HG03457 (cell line): ENCODE data around the gene TST.

ENCODE experiments used
- ATAC-seq: cut with Tn5 transposase; IDR thresholded peaks from one replicate; pipeline ENCODE4 v1.9.1; 2021; ENCODE audit warnings: moderate number of reproducible peaks; ENCODE audit not compliant: unreplicated experiment

TST gene

DNA sequence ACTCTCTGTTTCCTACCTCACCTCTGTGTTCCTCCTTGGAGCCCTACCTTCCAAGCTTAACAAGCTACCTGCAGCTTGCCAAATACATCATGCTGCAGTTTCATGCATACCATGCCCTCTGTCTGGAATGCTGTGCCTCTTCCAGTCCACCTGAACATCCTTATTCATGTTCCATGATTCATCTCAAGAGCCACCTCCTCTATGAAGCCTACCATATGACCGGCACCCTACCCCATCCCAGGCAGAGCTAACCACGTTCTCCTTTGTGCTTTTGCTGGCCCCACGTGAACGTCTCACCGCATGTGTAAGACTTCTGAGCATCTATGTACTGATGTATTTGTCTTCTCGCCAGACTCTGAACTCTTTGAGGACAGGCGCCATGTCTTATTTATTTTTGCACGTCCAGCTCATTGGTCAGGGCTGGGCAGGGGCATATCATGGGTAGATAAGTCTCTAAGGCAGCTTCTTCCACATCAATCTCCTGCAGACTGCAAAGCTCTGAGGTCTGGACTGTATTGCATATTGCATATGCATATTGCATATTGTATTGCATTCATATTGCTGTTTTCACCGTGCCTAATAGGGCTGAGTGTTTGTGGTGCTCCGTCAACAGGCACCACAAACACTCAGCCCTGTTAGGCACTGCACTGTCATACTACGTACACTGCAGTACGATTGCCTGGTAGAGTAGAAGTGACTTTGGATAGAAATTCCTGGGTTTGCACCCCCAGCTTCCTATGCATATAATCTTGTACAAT is 31.0 kb downstream of the TST start:
- ATAC-seq, result no peak

GRCh38 chr22:36986242-36986821 is 32.9 kb downstream of the TST start:
- no peak for ATAC-seq

DNA sequence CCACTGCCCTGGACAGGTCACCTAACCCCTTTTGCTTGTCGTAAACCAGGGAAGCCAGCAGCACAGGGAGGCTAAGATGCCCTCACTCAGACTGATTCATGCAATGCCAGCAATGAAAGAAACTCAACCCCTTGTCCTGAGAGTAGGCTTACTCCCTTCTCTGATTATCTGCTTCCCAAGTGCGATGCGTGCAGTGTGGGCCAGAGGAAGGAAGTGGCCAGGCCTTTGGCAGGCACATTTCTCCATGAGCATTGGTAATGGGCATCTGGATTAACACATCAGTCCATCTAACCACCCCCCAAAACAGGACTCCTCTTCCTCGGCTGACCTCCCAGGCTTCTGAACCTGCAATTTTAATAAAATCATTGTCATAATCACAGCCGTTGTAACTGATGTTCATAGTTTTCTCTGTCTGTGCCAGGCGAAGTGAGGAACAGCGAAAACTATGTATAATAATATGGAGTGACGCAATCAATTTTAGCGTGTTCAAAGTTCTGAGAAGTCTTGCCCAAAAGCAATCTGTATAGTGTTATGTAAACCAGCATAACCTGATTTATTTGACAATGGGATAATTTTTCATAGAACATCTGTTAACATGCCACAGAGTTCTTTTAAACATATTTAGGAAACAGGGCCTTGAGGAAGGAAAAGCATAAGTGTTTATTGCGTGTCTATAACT is 33.9 kb downstream of the TST start:
- no peak for ATAC-seq

DNA sequence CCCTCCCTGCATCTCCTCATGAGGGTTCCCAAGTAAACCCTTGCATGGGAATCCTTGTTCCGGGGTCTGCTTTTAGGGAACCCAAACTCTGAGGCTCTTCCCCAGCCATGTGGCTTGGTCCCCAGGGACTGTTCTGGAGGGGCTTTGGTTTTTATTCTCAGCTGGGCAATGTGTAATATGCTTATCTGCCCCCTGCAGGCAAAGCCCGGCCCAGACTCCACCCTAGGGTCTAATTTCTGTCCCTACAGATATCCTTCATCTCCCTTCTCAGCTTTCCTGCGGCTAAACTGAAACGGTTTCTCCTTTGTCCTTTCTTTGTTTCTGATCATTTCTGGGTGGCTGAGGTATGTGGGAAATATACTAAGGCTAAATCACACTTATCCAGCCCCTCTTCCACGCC is 37.1 kb downstream of the TST start:
- ATAC-seq, result no peak

DNA sequence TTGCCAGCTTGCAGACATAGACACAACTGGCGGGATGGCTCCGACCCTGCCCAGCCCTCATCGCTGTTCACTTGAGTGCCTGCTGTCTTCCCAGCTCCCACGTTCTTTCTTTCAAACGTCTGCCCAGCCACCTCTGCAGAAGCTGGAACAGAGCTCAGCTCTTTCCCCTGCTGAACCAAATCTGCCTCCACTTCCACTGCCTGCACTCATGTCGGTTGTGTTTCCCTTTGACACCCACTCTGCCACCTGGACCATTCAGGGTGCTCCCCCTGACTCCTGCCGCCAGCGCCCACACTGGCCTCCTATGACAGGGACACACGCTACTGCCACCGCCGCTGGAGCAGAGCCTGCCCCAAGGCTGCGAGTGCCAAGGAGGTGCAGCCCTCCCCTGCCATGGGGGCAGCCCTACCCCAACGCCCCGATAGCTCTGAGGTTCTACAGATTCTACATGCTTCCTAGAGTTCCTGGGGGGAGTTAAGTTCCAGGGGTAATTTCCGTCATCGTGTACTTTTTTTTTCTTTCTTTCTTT is 37.9 kb downstream of the TST start:
- no peak for ATAC-seq

- no peak for ATAC-seq
Observed at GRCh38 chr22:36979016-36979910, 40.0 kb downstream of the TST start.

DNA sequence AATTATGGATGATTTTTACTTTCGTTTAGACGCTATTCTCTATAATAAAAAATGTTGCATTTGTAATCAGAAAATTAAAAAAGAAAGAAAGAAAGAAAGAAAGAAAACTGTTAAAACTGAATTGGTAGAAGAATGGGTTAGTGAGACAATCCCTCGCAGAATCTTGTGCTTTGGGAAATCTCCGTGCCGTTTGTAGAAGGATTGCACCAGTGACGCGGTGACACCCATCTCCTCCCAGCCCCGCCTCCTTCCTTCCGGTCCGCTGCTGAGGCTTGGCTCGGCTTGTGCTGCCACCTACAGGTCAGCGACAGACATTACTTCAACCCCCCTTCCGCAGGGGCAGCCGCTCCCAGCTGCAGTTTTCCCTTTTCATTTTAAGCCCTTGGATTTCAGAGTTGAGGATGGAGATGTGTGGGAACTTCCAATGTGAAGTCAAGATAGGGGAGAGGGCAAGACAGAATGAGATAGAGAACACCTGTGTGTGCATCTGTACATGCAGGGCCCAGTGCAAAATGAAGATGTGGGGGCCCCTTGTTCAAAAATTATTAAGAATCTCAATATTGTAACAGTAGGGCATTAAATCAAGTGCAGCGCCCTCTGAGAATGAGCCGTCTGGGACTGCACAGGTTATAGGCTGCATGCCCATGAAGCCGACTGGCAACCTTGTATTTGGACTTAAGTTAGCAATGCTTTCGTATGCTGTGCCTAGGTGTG is 41.1 kb downstream of the TST start:
- no peak for ATAC-seq

DNA sequence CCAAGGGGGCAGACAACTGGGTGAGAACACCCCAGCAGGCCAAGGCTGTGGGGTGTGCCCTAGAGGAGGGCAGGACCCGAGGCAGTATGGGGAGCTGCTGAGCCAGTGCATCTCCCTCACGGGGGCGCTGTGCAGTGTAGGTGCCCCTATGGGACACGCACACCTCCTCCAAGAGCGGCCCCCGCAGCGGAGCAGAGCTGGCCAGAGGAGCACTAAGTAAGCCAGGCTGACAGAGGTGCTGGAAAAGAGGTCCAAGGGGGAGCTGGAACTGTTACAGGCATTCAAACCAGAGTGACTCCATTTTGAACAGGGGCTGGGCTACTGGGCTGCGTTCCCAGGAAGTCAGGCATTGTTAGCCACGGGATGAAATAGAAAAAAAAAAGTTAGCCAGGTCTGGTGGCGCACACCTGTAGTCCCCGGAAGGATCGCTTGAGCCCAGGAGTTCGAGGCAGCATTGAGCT is 41.8 kb downstream of the TST start:
- no peak for ATAC-seq

- no peak for ATAC-seq
Observed at GRCh38 chr22:36976606-36977005, 42.6 kb downstream of the TST start.

GRCh38 chr22:36971341-36972125 is 47.7 kb downstream of the TST start:
- no peak for ATAC-seq

GRCh38 chr22:36968249-36968964 is 50.8 kb downstream of the TST start:
- ATAC-seq, result no peak

DNA sequence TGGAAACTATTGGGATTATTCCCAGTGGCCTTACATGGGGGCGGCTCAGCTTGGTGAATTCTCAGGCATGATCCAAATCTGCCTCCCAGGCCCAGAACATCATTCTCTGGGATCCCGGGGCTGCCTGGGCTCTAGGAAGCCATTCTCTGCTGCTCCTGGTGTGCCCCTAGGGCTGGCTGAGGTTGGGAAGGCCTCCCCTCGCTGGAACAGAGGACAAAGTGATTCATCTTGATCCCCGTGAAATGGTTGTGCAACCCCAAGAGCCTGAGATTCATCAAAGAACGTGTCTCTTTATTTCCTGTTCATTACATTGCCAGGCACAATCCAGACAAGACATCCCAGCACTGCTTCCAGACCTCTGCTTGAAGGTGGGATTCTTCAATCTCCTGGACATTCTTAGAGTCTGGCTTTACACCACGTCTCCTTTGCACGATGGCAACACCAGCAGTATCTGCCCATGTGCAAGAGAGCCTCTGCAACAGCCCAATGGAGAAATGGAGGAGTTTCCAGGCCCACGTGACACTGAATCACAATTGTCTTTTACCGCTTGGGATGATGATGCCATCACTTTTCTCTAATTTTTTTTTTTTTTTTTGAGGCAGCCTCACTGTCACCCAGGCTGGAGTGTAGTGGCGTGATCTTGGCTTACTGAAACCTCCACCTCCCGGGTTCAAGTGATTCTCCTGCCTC is 52.3 kb downstream of the TST start:
- no peak for ATAC-seq

- ATAC-seq, result no peak
Observed at GRCh38 chr22:36965696-36966095, 53.6 kb downstream of the TST start.

- no peak for ATAC-seq
Observed at GRCh38 chr22:36964106-36964505, 55.1 kb downstream of the TST start.

- ATAC-seq, result no peak
Observed at GRCh38 chr22:36963302-36963701, 55.9 kb downstream of the TST start.

DNA sequence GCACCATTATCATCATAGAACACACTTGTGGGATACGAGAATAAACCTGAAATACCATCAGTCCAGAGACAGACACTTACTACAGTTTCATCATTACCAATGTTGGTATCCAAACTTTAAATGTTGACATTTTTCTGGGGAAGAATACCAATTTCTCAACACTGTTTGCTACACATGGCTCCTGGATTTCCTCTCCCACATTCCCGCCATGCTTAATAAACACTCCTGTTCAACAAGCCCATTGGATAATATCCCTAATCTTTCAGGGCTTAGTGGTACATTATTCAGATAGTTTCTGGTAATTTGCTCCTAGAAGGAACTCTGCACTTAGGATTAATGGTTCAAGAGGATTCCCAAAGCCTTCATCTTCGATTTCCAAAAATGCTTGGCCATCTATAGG is 57.6 kb downstream of the TST start:
- ATAC-seq, result no peak
